ENCODE measurements around the gene TM9SF2. TPM values are rescaled to one million over a fixed set of nuclear protein-coding genes. Genes with fewer than 3 reads are reported as not detected.

Gene TM9SF2
- total and polyA plus RNA-seq, 9 of the 15 experiments (the other 6 are each of a cell fraction or from before 2014, with no cell fraction given): 23.3 to 83.2 (median 55.1) TPM

- POLR2A ChIA-PET: no interaction called here
- in situ Hi-C loops (cut with MboI) (loop anchor here (10.0 kb wide), 1 partner anchor 150 kb away; no protein-coding TSS in a partner anchor), intact Hi-C loops (cut with micrococcal nuclease) (no loop called here)
- Histone ChIP-seq H3K9ac (ENCODE audit: insufficient read depth in 1 of 2, low read depth in 2 of 2, low read length in 2 of 2) (no peak overlapping the region), H3K36me3 (ENCODE audit: control insufficient read depth, insufficient read depth, low read length) (no peaks in the 10 kb centered on the region), H3K4me1 (replicated peaks in 1 of 2; ENCODE audit: control insufficient read depth in 2 of 2, insufficient read depth in 2 of 2, low read length in 2 of 2) (peaks cover 0 to 10% of the 10 kb centered on the region in 2 experiments; a peak in 2 of 5 replicates), H4K20me1 (replicated peaks; ENCODE audit: control insufficient read depth, insufficient read depth, low read length) (no peaks in the 10 kb centered on the region), H3K4me3 (no peak overlapping the region), H3K4me2 (ENCODE audit: insufficient read depth, low read length) (no peak overlapping the region), H3K79me2 (ENCODE audit: control insufficient read depth, insufficient read depth, low read length) (no peaks in the 10 kb centered on the region), H3K27ac (ENCODE audit: extremely low read depth, low read depth, low read length) (no peak overlapping the region), H3K9me3 (replicated peaks; ENCODE audit: control insufficient read depth, insufficient read depth, low read depth, low read length) (no peaks in the 10 kb centered on the region), H2AFZ (ENCODE audit: low read depth, low read length) (no peak overlapping the region), H3K27me3 (ENCODE audit: control insufficient read depth in 2 of 2, insufficient read depth in 2 of 2, low read length in 2 of 2) (no peaks in the 10 kb centered on the region), H3K9me1 (ENCODE audit: control insufficient read depth, insufficient read depth, low read length) (no peaks in the 10 kb centered on the region)
- BruUV-seq (replicated peaks): no TSS peak
- ATAC-seq (no peak), DNase-seq (ENCODE audit: extremely low read depth in 1 of 4, low spot score in 3 of 4) (no peak), FAIRE-seq (no peak)
- CTCF ChIA-PET (ENCODE audit: low intra/inter-chr PET ratio): no interaction called here
- TF ChIP-seq KDM1A (IDR thresholded peaks at IDR 0.05) (peak in 1 of 2 experiments; percentile 27; a peak in 1 of 4 replicates), ZFP36 (IDR thresholded peaks at IDR 0.05; ENCODE audit: low read depth, low read length, partially characterized antibody) (peak; percentile 21), ZNF224 (CRISPR knock-in tag; IDR thresholded peaks at IDR 0.05) (no peak), BCOR (IDR thresholded peaks at IDR 0.05) (peak; percentile 74; the same call in 1 of the 2 replicates), SRSF9 (IDR thresholded peaks at IDR 0.05; ENCODE audit: borderline replicate concordance, low read depth, low read length) (no peak), ZNF395 (CRISPR knock-in tag; IDR thresholded peaks at IDR 0.05) (no peak), RBM25 (IDR thresholded peaks at IDR 0.05; ENCODE audit: low read depth, low read length, severe bottlenecking) (peak; percentile 80), CREB3L1 (IDR thresholded peaks at IDR 0.05; ENCODE audit: borderline replicate concordance, low read depth) (no peak), SRF (CRISPR knock-in tag; IDR thresholded peaks at IDR 0.05) (no peak), HOXB6 (CRISPR knock-in tag; IDR thresholded peaks at IDR 0.05; ENCODE audit: borderline replicate concordance) (no peak), BDP1 (IDR thresholded peaks at IDR 0.05; ENCODE audit: insufficient read depth, insufficient read length) (no peak), RNF2 (IDR thresholded peaks at IDR 0.05) (no peak)
- WGBS (ENCODE audit: insufficient coverage, low coverage, missing lambda C conversion rate): 85% methylated on average over 3 of the region's 3 CpGs
Measured at GRCh38 chr13:99604636-99605035, 103.4 kb downstream of the TM9SF2 start.
